Upper lobe of right lung (tissue), 1 donor: ENCODE measurements around the gene LPGAT1. TPM values are rescaled to one million over a fixed set of nuclear protein-coding genes. Genes with fewer than 3 reads are reported as not detected.

ENCODE experiments used
- ATAC-seq: fragments of 200-7000 bp; cut with Tn5 transposase; one replicate; pipeline ENCODE4 v1.9.1; 2020; ENCODE audit warnings: mild to moderate bottlenecking, moderate library complexity
- DNase-seq: peaks from one replicate; pipeline ENCODE4 v3.0.0-alpha.2; 2020
- H3K27ac ChIP-seq: fragments of 200-600 bp; one replicate; pipeline ENCODE4 v1.8.0; 2022
- H3K27me3 ChIP-seq: fragments of 200-600 bp; one replicate; pipeline ENCODE4 v1.8.0; 2022; ENCODE audit warnings: mild to moderate bottlenecking
- H3K36me3 ChIP-seq: fragments of 200-600 bp; one replicate; pipeline ENCODE4 v1.8.0; 2022
- H3K4me1 ChIP-seq: fragments of 200-600 bp; one replicate; pipeline ENCODE4 v1.8.0; 2022
- H3K4me3 ChIP-seq: fragments of 200-600 bp; one replicate; pipeline ENCODE4 v1.8.0; 2022; ENCODE audit warnings: mild to moderate bottlenecking
- H3K9me3 ChIP-seq: fragments of 200-600 bp; one replicate; pipeline ENCODE4 v1.8.0; 2022
- CTCF ChIP-seq: fragments of 200-600 bp; IDR thresholded peaks from one replicate; pipeline ENCODE4 v1.8.0; 2022; ENCODE audit warnings: antibody characterized with exemption
- intact Hi-C: fragments of 100-400 bp; cut with DNase I; formaldehyde crosslinking; loops from one replicate; pipeline ENCODE4 v1.11.0; 2022
- total RNA-seq: library from RNA; stranded (reverse); fragmentation: NEBNext Ultra II Directional; extraction: Animal tissue kit (Norgen Biotek cat#: 25700); gene quantifications from one replicate; pipeline ENCODE4 v1.2.1, GENCODE V29; 2021
- donor health status: DM: no; HTN: yes; CAD: no; lungs with severe emphysema.

LPGAT1 gene
- total RNA-seq, 1 donor from 2014 or later: 34.5 TPM

GRCh38 chr1:211783266-211783665 is 47.3 kb downstream of the LPGAT1 start:
- Histone ChIP-seq H3K36me3 (peaks cover 12% of the 10 kb centered on the region), H3K4me1 (peaks cover 4% of the 10 kb centered on the region), H3K27ac (no peak overlapping the region), H3K4me3 (no peak overlapping the region), H3K27me3 (no peaks in the 10 kb centered on the region), H3K9me3 (no peaks in the 10 kb centered on the region)
- intact Hi-C loops: no loop called here
- DNase-seq (no peak), ATAC-seq (no peak)
- no peak for TF ChIP-seq CTCF

- Histone ChIP-seq H3K9me3 (no peaks in the 10 kb centered on the region), H3K36me3 (peaks cover 18% of the 10 kb centered on the region), H3K27me3 (no peaks in the 10 kb centered on the region), H3K27ac (no peak overlapping the region), H3K4me3 (no peak overlapping the region), H3K4me1 (peaks cover 4% of the 10 kb centered on the region)
- DNase-seq (no peak), ATAC-seq (no peak)
- TF ChIP-seq CTCF: no peak
- intact Hi-C loops: no loop called here
These were observed 49.3 kb downstream of the LPGAT1 start for GRCh38 chr1:211781260-211781659.

- Histone ChIP-seq H3K4me1 (no peaks in the 10 kb centered on the region), H3K27ac (no peak overlapping the region), H3K36me3 (peaks cover 31% of the 10 kb centered on the region), H3K4me3 (no peak overlapping the region), H3K9me3 (no peaks in the 10 kb centered on the region), H3K27me3 (no peaks in the 10 kb centered on the region)
- ATAC-seq (no peak), DNase-seq (no peak)
- TF ChIP-seq CTCF: no peak
- intact Hi-C loops: no loop called here
These were observed 55.4 kb downstream of the LPGAT1 start for GRCh38 chr1:211775170-211775569.

- DNase-seq (no peak), ATAC-seq (no peak)
- intact Hi-C loops: no loop called here
- Histone ChIP-seq H3K27me3 (no peaks in the 10 kb centered on the region), H3K27ac (no peak overlapping the region), H3K36me3 (no peaks in the 10 kb centered on the region), H3K4me3 (no peak overlapping the region), H3K9me3 (no peaks in the 10 kb centered on the region), H3K4me1 (no peaks in the 10 kb centered on the region)
- no peak for TF ChIP-seq CTCF
These were observed 65.9 kb downstream of the LPGAT1 start for GRCh38 chr1:211764701-211765100.

- DNase-seq (no peak), ATAC-seq (no peak)
- H3K4me3 ChIP-seq: no peak overlapping the region
- no peaks in the 10 kb centered on the region for H3K9me3 ChIP-seq
- no peak overlapping the region for H3K27ac ChIP-seq
- H3K4me1 ChIP-seq: no peaks in the 10 kb centered on the region
- H3K27me3 ChIP-seq: no peaks in the 10 kb centered on the region
- H3K36me3 ChIP-seq: no peaks in the 10 kb centered on the region
- TF ChIP-seq CTCF: no peak
- intact Hi-C loops: no loop called here
These were observed 68.4 kb downstream of the LPGAT1 start for GRCh38 chr1:211762206-211762605.

- DNase-seq: no peak
- Histone ChIP-seq H3K4me3 (no peak overlapping the region), H3K9me3 (no peaks in the 10 kb centered on the region), H3K36me3 (no peaks in the 10 kb centered on the region), H3K27ac (no peak overlapping the region), H3K4me1 (no peaks in the 10 kb centered on the region), H3K27me3 (no peaks in the 10 kb centered on the region)
- no peak for TF ChIP-seq CTCF
- no peak for ATAC-seq
- intact Hi-C loops: no loop called here
These were observed 69.2 kb downstream of the LPGAT1 start for GRCh38 chr1:211761400-211761799.
